Activated T-cell treated with anti-CD3 and anti-CD28 coated beads, Interleukin-2, amount 50 U/mL, for 1 hour (primary cell): ENCODE results near the gene LARGE2.
A peak's percentile ranks its signal among the peaks of the same experiment; 100 is the strongest.

ENCODE experiments used
- DNase-seq: peaks from one replicate; pipeline ENCODE4 v3.0.0-alpha.2; 2020

Gene LARGE2

GRCh38 chr11:45922425-45923082 lies at the start of gene LARGE2:
TSS of gene LARGE2 (plus strand) at chr11:45922656. CDS start at chr11:45922883, 227 bp downstream.
- DNase-seq = peak; percentile 55

DNA sequence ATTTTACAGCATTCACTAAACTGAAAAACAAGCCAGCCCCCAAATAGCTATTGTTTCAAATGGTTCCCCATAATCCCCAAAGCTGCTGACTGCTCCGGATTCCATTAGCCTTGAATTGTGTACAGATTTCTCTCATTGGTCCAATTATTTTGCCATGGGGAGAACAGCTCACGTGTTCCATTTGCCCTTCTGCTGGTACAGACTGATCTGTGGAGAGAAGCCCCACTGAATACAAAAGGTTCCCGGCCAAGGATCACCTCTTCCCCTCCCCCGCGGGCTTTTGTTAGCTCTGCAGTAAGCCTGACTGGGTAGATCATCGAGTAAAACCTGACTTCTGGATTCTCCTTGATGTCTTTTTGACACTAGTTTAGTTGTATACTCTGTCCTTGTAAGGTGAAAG lies 46.1 kb upstream of the LARGE2 start:
- DNase-seq = no peak

DNA sequence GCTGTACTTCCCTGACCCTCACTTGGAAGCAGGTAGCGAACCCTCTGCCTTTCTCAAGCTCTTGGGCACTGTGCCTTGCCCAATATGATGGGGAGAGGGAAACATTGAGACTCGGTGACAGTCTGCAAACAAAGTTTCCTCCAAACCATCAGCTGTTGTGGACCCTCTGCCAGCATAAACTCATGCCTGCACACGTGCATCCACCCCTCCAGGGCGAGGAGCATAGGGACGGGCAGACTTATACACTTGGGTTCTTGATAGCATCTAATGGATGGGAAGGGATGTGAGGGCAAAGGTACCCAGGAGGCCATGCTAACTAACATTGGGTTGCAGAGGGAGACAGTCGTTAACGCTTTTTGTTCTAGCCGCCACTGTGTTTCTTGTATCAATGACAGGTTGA lies 45.2 kb upstream of the LARGE2 start:
- DNase-seq = no peak

DNA sequence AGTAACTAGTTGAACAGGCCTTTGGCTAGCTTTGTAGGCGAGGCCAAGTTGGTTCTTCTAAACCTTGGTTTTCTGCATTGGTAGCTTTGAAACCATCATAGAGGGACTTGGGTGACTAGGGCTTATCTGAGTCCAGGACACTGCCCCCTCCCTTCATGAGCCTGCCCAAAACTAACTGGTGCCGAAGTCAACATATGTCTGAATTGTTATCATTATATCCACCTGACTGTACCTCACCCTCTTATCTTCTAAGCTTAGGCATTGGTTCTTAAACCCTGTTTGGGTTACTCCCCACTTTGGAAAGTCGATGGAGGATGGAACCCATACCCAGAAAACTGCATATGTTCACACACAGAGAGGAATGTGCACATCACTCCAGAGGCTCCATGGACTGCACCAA lies 44.6 kb upstream of the LARGE2 start:
- DNase-seq = no peak

- DNase-seq = no peak
Measured at GRCh38 chr11:45879803-45880686, 42.4 kb upstream of the LARGE2 start.

DNA sequence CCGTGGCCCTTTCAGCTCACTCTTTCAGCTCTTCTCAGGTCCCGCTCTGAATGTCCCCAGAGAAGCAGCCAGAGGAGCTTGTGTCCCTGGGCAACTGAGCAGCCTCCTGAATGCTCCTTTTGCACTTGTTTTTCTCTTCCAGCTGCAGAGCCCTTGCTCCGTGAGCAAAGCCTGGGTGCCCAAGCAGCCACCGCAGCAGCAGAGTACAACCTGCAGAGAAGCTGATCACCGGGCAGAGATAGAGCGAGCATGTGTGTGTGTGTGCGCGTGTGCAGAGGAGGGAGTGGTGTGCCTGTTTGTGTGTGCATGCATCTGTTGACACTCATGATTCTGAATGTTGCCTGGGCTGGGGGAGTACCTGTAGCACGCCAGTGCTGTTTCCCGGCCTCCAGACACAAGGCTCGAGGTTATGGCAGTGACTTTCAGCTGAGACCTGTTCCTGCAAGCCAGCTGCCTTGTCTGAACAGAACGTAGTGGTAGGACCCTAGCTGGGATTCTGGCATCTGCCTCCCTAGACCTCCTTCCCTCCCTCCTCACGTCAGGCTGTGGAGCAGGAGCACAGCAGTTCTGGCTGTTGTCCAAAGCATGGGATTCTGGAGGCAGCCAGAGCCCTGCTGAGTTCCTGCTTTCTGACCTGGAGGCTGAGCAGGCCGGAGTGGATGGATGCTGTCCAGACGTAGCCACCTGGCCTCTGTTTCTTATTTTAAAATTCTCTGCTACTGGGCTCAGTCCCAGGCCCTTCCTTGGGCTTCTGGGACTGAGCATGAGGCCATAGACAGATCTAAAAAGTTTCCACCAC lies 41.5 kb upstream of the LARGE2 start:
- no peak for DNase-seq

- peak; percentile 15 for DNase-seq
Measured at GRCh38 chr11:45881708-45882368, 40.6 kb upstream of the LARGE2 start.

- no peak for DNase-seq
Measured at GRCh38 chr11:45884596-45885185, 37.8 kb upstream of the LARGE2 start.

DNA sequence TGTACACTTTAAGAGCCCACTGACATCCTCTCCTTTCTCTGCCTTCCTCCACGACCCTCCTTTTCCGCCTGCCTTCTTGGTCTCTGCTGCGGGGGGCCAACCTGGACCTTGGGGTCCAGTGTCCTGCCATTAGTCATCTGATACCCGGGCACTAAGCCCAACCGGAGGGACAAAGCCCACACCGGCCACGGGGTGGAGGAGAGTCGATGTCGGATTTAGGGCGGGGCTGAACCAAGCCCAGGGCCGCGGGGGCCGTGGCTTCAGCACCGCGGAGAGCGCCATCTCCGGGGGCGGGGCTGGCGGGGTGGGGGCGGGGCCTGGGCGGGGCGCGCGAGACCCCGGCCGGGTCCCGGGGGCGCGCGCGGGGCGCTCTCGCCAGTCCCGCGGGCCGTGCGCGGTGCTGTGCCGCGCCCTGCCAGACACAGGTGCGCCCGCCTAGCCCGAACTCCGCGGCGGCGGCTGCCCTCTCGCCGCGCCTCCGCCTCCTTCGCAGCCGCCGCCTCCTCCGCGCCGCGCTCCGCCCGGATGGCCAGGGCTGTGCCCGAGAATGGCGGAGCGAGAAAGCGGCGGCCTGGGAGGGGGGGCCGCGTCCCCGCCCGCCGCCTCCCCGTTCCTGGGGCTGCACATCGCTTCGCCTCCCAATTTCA lies 37.1 kb upstream of the LARGE2 start, which contains the start of gene MAPK8IP1:
MAPK8IP1 (plus strand) TSS at position 378 of the 647 bp plus-strand sequence; CDS start at position 548, 170 bp downstream.
- DNase-seq = peak; percentile 74

DNA sequence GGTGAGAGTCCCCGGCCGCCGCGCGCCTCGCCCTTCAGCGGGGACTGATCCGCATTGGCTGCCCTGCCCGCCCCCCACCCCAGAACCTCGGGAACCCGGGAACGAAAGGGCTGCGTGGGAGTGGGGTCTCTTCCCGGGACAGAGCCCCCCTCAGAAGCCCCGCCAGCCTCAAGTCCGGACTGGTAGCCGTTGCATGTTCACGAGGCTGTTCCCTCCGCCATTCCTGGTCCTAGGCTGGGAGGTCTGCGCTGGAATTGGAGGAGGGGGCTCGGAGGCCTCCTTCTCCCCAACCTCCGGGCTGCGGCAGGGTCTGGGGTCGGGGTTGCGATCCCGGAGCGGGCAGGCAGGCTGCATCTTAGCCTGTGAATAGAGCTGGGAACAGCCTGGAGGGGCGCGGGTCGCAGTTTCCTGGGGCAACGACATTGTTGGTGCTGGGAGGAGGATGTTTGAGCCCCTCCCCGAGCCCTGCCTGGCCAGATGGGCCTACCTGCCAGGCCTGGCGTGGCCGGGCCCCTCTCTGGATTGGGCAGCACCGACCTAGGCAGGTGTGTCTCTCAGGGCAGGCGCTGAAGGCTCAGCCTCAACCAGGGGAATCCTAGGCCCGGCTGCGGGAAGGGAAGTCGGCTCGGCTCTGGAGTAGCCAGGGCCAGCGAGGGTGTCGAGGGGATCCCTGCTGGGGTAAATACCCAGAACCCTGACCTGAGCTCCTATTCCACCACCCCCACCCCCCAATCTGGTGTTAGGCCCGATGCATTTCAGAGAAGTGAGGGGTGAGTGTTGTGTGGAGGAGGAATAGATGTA lies 36.3 kb upstream of the LARGE2 start:
- DNase-seq = peak; percentile 24

- DNase-seq = peak; percentile 18
Measured at GRCh38 chr11:45886816-45887520, 35.5 kb upstream of the LARGE2 start.

DNA sequence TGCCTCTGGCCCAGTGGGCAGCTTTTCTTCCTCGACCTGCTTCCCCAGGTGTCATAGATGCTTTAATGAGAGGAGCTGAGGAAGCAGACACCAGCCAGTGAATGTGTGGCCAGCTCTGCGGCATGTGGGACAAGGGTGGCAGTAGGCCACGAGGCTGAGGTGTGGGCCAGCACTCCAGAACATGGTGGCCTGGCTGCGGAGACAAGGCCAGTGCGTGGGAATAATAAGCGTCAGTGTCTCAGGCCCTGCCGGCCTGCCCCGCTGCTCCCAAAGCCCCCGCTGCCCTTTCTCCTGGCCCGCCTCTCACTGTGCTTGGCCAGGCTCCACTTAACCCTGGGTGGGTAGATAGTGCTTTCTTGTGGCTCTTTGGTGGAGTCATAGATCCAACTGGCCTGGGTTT lies 34.9 kb upstream of the LARGE2 start:
- peak; percentile 14 for DNase-seq

DNA sequence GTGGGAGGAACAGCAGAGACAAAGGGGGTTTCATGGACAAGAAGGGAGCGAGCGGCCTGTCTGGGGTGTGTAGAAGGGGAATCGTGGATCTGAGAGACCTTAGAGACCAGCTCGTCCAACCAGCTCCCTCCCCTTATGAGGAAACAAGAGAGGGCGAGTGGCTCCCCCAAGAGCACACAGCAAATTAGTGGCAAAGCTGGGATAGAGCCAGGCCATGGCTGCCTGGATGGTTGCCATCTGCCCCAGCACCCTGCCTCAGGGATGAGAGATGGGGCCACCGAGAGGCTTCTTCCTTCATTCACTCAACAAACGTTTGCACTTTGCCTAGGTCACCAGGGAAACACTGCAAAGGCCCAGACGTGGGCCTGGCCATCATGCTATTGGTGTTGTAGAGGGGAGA lies 32.9 kb upstream of the LARGE2 start:
- DNase-seq = no peak

DNA sequence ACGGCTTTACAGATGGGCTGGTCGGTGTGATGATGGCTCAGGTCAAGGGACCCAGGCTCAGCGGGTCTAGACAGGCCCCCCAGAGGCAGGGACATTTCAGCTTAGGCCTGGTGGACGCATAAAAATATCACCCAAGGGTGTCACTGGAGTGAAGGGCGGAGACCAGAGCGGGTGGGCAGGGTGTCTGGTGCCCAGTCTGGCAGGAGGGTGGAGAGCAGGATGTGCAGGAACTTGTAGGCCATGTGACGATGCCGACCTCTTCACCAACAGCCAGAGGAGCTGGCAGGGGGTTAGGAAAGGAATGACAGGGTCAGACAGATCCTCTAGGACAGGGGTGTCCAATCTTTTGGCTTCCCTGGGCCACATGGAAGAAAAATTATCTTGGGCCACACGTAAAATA lies 32.5 kb upstream of the LARGE2 start:
- no peak for DNase-seq

- DNase-seq = no peak
Measured at GRCh38 chr11:45890886-45891550, 31.4 kb upstream of the LARGE2 start.

GRCh38 chr11:45892856-45893255 lies 29.6 kb upstream of the LARGE2 start:
- DNase-seq = no peak

- DNase-seq = no peak
Measured at GRCh38 chr11:45894555-45895247, 27.8 kb upstream of the LARGE2 start.

- no peak for DNase-seq
Measured at GRCh38 chr11:45895553-45896259, 26.8 kb upstream of the LARGE2 start.
